Pancreas (tissue), 10 donors: ENCODE data around the gene DSCAM. TPM values are rescaled to one million over a fixed set of nuclear protein-coding genes. Genes with fewer than 3 reads are reported as not detected.

Source experiments
- ATAC-seq, 4 donors: fragments of 200-7000 bp; cut with Tn5 transposase; one replicate each; pipeline versions ENCODE4 v1.8.0 to v1.9.1; 2020; ENCODE audit warnings: mild to moderate bottlenecking in 4 of 4, moderate library complexity in 4 of 4
- DNase-seq, 6 donors: peaks; one replicate each; pipeline ENCODE4 v3.0.0-alpha.2; 2020
- FAIRE-seq: peaks from 2 replicates; lab custom pipeline; 2012; peaks lifted over from hg19 to GRCh38; lab: Jason Lieb, UNC
- H3K27ac ChIP-seq, 4 donors: fragments of 200-600 bp; sonication (generic); 1 replicate in 3 of 4; 2 replicates in 1 of 4; pipeline versions ENCODE4 v1.5.0 to v1.8.0; 2020
- H3K27me3 ChIP-seq, 4 donors: fragments of 200-600 bp; one replicate each; pipeline ENCODE4 v1.8.0; 2021
- H3K36me3 ChIP-seq, 3 donors: fragments of 200-600 bp; sonication (generic) in 1 of 3; one replicate each; pipeline versions ENCODE4 v1.5.0 to v1.8.0; 2020 to 2021
- H3K4me1 ChIP-seq, 3 donors: fragments of 200-600 bp; one replicate each; pipeline ENCODE4 v1.8.0; 2021
- H3K4me3 ChIP-seq, 4 donors: fragments of 200-600 bp; sonication (generic) in 2 of 4; one replicate each; pipeline versions ENCODE4 v1.5.0 to v1.8.0; 2020 to 2021
- H3K9me3 ChIP-seq, 4 donors: fragments of 200-600 bp; one replicate each; pipeline ENCODE4 v1.8.0; 2021
- CTCF ChIP-seq, 4 donors: fragments of 200-600 bp; sonication (generic) in 3 of 4; IDR thresholded peaks; one replicate each; pipeline versions ENCODE4 v1.5.0 to v1.8.0; 2021; ENCODE audit warnings: antibody characterized with exemption in 4 of 4
- WGBS, 2 donors: extraction: QIAGEN DNeasy Blood & Tissue Kit; methylation state at CpG; one replicate each; pipeline ENCODE4 v1.1.7; 2013; 5-methylcytosine and 5-hydroxymethylcytosine counted together
- intact Hi-C, 3 donors: fragments of 100-400 bp; cut with DNase I; formaldehyde crosslinking; loops; one replicate each; pipeline versions ENCODE4 v1.11.1 to v1.14.2; 2022
- polyA plus RNA-seq, 2 donors: library from polyadenylated mRNA; stranded (reverse); fragments of 200-250 nt; gene quantifications; one replicate each; pipeline ENCODE4 v1.2.3, GENCODE V29; 2013
- total RNA-seq, 6 donors: library from RNA; stranded (reverse); fragmentation: NEBNext Ultra II Directional in 4 of 6; extraction: Animal tissue kit (Norgen Biotek cat#: 25700) in 4 of 6; gene quantifications; one replicate each; pipeline versions ENCODE4 v1.2.1 to v1.2.4, GENCODE V29; 2021 to 2023
- donor health status: healthy with polysubstance abuse.
- donor health status: DM: no; HTN: no; CAD: no; lungs with moderate emphysema.
- donor health status: DM: no; HTN: no; CAD: no.
- donor health status: control.
- donor health status: control.
- donor health status: Bipolar disorder and iron deficiency.
- donor health status: DM: yes; HTN: yes; CAD: no.
- donor health status: DM: no; HTN: no; CAD: no.
- donor health status: DM: no; HTN: no; CAD: no.
- donor health status: DM: yes; HTN: yes; CAD: no.

The DSCAM gene
- total and polyA plus RNA-seq, 8 donors = 0.05 to 0.77 (median 0.14) TPM

DNA sequence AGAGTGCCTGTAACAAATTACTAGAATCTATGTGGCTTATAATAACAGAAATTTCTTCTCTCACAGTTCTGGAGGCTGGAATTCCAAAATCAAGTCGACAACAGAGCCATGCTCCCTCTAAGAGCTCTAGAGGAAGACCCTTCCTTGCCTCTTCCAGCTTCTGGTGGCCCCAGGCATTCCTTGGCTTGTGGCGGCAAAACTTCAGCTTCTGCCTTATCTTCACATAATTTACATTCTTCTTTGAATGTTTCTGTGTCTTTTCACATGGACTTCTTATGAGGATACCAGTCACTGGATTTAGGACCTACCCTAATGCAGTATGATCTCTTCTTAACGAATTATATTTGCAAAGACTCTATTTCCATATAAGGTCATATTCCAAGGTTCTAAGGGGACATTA is 655.3 kb downstream of the DSCAM start:
- Histone ChIP-seq H3K27ac (no peak overlapping the region), H3K9me3 (no peaks in the 10 kb centered on the region), H3K36me3 (no peaks in the 10 kb centered on the region), H3K4me1 (no peaks in the 10 kb centered on the region), H3K4me3 (no peak overlapping the region), H3K27me3 (peaks cover 0 to 3% (median 0%) of the 10 kb centered on the region in 4 donors)
- FAIRE-seq (no peak), DNase-seq (no peak), ATAC-seq (no peak)
- intact Hi-C loops = no loop called here
- no peak for TF ChIP-seq CTCF (IDR thresholded peaks at IDR 0.05)
- 61% methylated on average over 3 of the region's 3 CpGs for WGBS, 2 donors

DNA sequence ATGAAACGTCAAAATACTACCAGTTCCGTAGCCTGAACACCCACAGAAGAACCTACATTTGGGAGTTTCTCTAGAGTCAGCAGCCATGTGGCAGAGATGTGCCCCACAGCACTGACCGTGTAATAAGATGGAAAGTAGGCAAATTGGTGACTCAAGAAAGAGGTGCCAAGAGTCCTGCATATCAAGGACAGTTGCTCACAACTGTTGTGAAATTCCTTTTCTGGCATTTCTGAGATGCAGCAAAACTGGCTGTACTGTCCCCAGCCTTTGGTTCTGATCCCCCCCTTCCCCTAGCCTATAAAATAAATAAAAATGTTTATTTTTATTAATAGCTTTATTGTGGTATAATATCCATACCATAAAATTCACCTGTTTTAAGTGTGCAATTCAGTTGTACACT is 655.8 kb downstream of the DSCAM start:
- H3K27me3 ChIP-seq = peaks cover 0 to 3% (median 0%) of the 10 kb centered on the region in 4 donors
- DNase-seq = no peak
- ATAC-seq = no peak
- H3K4me3 ChIP-seq = no peak overlapping the region
- H3K27ac ChIP-seq = no peak overlapping the region
- FAIRE-seq = no peak
- no peaks in the 10 kb centered on the region for H3K4me1 ChIP-seq
- 49 to 74% methylated on average over 3 of the region's 3 CpGs for WGBS, 2 donors
- intact Hi-C loops = no loop called here
- TF ChIP-seq CTCF (IDR thresholded peaks at IDR 0.05) = no peak
- H3K36me3 ChIP-seq = no peaks in the 10 kb centered on the region
- H3K9me3 ChIP-seq = no peaks in the 10 kb centered on the region

GRCh38 chr21:40187946-40188654 is 658.9 kb downstream of the DSCAM start:
- no peak for ATAC-seq
- no peaks in the 10 kb centered on the region for H3K9me3 ChIP-seq
- H3K27me3 ChIP-seq = peaks cover 0 to 3% (median 0%) of the 10 kb centered on the region in 4 donors
- 63 to 72% methylated on average over 9 of the region's 9 CpGs for WGBS, 2 donors
- TF ChIP-seq CTCF (IDR thresholded peaks at IDR 0.05) = no peak
- no peak overlapping the region for H3K27ac ChIP-seq
- no peak for DNase-seq
- intact Hi-C loops = no loop called here
- no peak overlapping the region for H3K4me3 ChIP-seq
- H3K36me3 ChIP-seq = no peaks in the 10 kb centered on the region
- FAIRE-seq = no peak
- H3K4me1 ChIP-seq = no peaks in the 10 kb centered on the region

- 53 to 61% methylated on average over 6 of the region's 6 CpGs for WGBS, 2 donors
Measured at GRCh38 chr21:40187244-40187643, 659.7 kb downstream of the DSCAM start.

More at GRCh38 chr21:40187244-40187643, 659.7 kb downstream of the DSCAM start:
- DNase-seq = no peak
- intact Hi-C loops = no loop called here
- no peaks in the 10 kb centered on the region for H3K4me1 ChIP-seq
- no peak overlapping the region for H3K4me3 ChIP-seq
- H3K27ac ChIP-seq = no peak overlapping the region
- TF ChIP-seq CTCF (IDR thresholded peaks at IDR 0.05) = no peak
- FAIRE-seq = no peak
- ATAC-seq = no peak
- H3K9me3 ChIP-seq = no peaks in the 10 kb centered on the region
- peaks cover 0 to 3% (median 0%) of the 10 kb centered on the region in 4 donors for H3K27me3 ChIP-seq
- H3K36me3 ChIP-seq = no peaks in the 10 kb centered on the region
